ENCODE measurements around the gene ACSM2B. TPM values are rescaled to one million over a fixed set of nuclear protein-coding genes. Genes with fewer than 3 reads are reported as not detected.
"Not testable (repeated sequence)": the region's sequence is repeated elsewhere in the genome, so short reads cannot be mapped to it uniquely, and the experiment has no call there.

Gene ACSM2B
- total RNA-seq, 2 donors from 2014 or later, result not detected

- intact Hi-C loops (cut with DNase I), result no loop called here
- no peak for DNase-seq (ENCODE audit: low spot score)
Measured at GRCh38 chr16:20598832-20599469, 22.8 kb upstream of the ACSM2B start.

GRCh38 chr16:20595694-20596093 is 19.5 kb upstream of the ACSM2B start:
- DNase-seq (ENCODE audit: low spot score); intact Hi-C loops (cut with DNase I): not testable (repeated sequence)

GRCh38 chr16:20595068-20595467 is 18.9 kb upstream of the ACSM2B start:
- intact Hi-C loops (cut with DNase I); DNase-seq (ENCODE audit: low spot score): not testable (repeated sequence)

GRCh38 chr16:20592780-20593179 is 16.6 kb upstream of the ACSM2B start:
- DNase-seq (ENCODE audit: low spot score); intact Hi-C loops (cut with DNase I): not testable (repeated sequence)

- not testable (repeated sequence) for DNase-seq (ENCODE audit: low spot score)
Measured at GRCh38 chr16:20589486-20589885, 13.3 kb upstream of the ACSM2B start.

GRCh38 chr16:20587645-20588074 is 11.5 kb upstream of the ACSM2B start:
- intact Hi-C loops (cut with DNase I), result not testable (repeated sequence)

More at GRCh38 chr16:20589486-20589885, 13.3 kb upstream of the ACSM2B start:
- intact Hi-C loops (cut with DNase I), result not testable (repeated sequence)

GRCh38 chr16:20586716-20587115 is 10.5 kb upstream of the ACSM2B start:
- DNase-seq (ENCODE audit: low spot score); intact Hi-C loops (cut with DNase I): not testable (repeated sequence)

More at GRCh38 chr16:20587645-20588074, 11.5 kb upstream of the ACSM2B start:
- DNase-seq (ENCODE audit: low spot score), result not testable (repeated sequence)

GRCh38 chr16:20586112-20586511 is 9.9 kb upstream of the ACSM2B start:
- intact Hi-C loops (cut with DNase I); DNase-seq (ENCODE audit: low spot score): not testable (repeated sequence)

GRCh38 chr16:20580487-20581259 is 4.5 kb upstream of the ACSM2B start:
- DNase-seq (ENCODE audit: low spot score); intact Hi-C loops (cut with DNase I): not testable (repeated sequence)

- intact Hi-C loops (cut with DNase I); DNase-seq (ENCODE audit: low spot score): not testable (repeated sequence)
Measured at GRCh38 chr16:20578091-20578490, 1.9 kb upstream of the ACSM2B start.

GRCh38 chr16:20569117-20569651 is 7.0 kb downstream of the ACSM2B start:
- DNase-seq (ENCODE audit: low spot score); intact Hi-C loops (cut with DNase I): not testable (repeated sequence)

GRCh38 chr16:20568404-20568803 is 7.8 kb downstream of the ACSM2B start:
- intact Hi-C loops (cut with DNase I), result no loop called here
- DNase-seq (ENCODE audit: low spot score), result no peak

- DNase-seq (ENCODE audit: low spot score), result no peak
- intact Hi-C loops (cut with DNase I), result no loop called here
Measured at GRCh38 chr16:20566864-20567263, 9.3 kb downstream of the ACSM2B start.

GRCh38 chr16:20565334-20565733 is 10.8 kb downstream of the ACSM2B start:
- DNase-seq (ENCODE audit: low spot score); intact Hi-C loops (cut with DNase I): not testable (repeated sequence)

- DNase-seq (ENCODE audit: low spot score); intact Hi-C loops (cut with DNase I): not testable (repeated sequence)
Measured at GRCh38 chr16:20564218-20564617, 11.9 kb downstream of the ACSM2B start.

- intact Hi-C loops (cut with DNase I), result loop anchor here in 1 of 2 donors (5.0 kb wide), 1 partner anchor 77 kb away; no protein-coding TSS in a partner anchor
- DNase-seq (ENCODE audit: low spot score), result not testable (repeated sequence)
Measured at GRCh38 chr16:20555628-20556027, 20.5 kb downstream of the ACSM2B start.

GRCh38 chr16:20554689-20555088 is 21.5 kb downstream of the ACSM2B start:
- not testable (repeated sequence) for DNase-seq (ENCODE audit: low spot score)

GRCh38 chr16:20553493-20553892 is 22.7 kb downstream of the ACSM2B start:
- intact Hi-C loops (cut with DNase I); DNase-seq (ENCODE audit: low spot score): not testable (repeated sequence)

More at GRCh38 chr16:20554689-20555088, 21.5 kb downstream of the ACSM2B start:
- intact Hi-C loops (cut with DNase I), result loop anchor here in 1 of 2 donors (5.0 kb wide), 1 partner anchor 78 kb away; no protein-coding TSS in a partner anchor

GRCh38 chr16:20546951-20547350 is 29.2 kb downstream of the ACSM2B start:
- DNase-seq (ENCODE audit: low spot score); intact Hi-C loops (cut with DNase I): not testable (repeated sequence)
